Panc1 (cell line): ENCODE measurements around the gene HVCN1.

Experiments
- CTCF ChIP-seq: fragments of 450-650 bp; IDR thresholded peaks from 2 replicates; pipeline ENCODE4 v1.5.1; 2017; ENCODE audit warnings: mild to moderate bottlenecking
- POLR2AphosphoS5 ChIP-seq: IDR thresholded peaks from 2 replicates; pipeline ENCODE4 v1.6.1; 2012; ENCODE audit warnings: mild to moderate bottlenecking, low read depth, low read length, moderate library complexity
- REST ChIP-seq, 2 experiments: IDR thresholded peaks; 2 replicates each; pipeline ENCODE4 v1.6.1; 2011 to 2012; ENCODE audit warnings: low read depth in 2 of 2, control low read depth in 1 of 2, low read length in 1 of 2, mild to moderate bottlenecking in 1 of 2, moderate library complexity in 1 of 2; ENCODE audit not compliant: insufficient read depth in 1 of 2
- TCF7L2 ChIP-seq: IDR thresholded peaks from 2 replicates; pipeline ENCODE4 v1.6.1; 2011; ENCODE audit warnings: mild to moderate bottlenecking, low read depth, low read length, inconsistent platforms

- no peak for TF ChIP-seq CTCF
- TF ChIP-seq POLR2AphosphoS5, result no peak
- no peak for TF ChIP-seq TCF7L2
- TF ChIP-seq REST (IDR thresholded peaks at IDR 0.05; ENCODE audit: insufficient read depth in 1 of 2, low read depth in 2 of 2, low read length in 1 of 2), result no peak
These were observed 45.0 kb upstream of the HVCN1 start for GRCh38 chr12:110733900-110734299.
